ENCODE measurements around the gene TMEM132D. TPM values are rescaled to one million over a fixed set of nuclear protein-coding genes. Genes with fewer than 3 reads are reported as not detected.

Gene TMEM132D
- total and polyA plus RNA-seq, 2 of the 8 experiments (the other 6 are each of a cell fraction or from before 2014, with no cell fraction given): 3.5 to 10.1 TPM

GRCh38 chr12:129145381-129145780, 758.4 kb downstream of the TMEM132D start:
- H3K9ac ChIP-seq (replicated peaks in 1 of 4; ENCODE audit: extremely low read depth in 1 of 4, low read depth in 3 of 4, low read length in 3 of 4): no peak overlapping the region
- H2BK120ac ChIP-seq (replicated peaks; ENCODE audit: low read depth, low read length): no peak overlapping the region
- no peak overlapping the region for H4K8ac ChIP-seq (ENCODE audit: extremely low read depth, insufficient read depth, low read length)
- no peak overlapping the region for H2AK5ac ChIP-seq (ENCODE audit: low read depth, low read length)
- no peaks in the 10 kb centered on the region for H3K79me2 ChIP-seq (ENCODE audit: control insufficient read depth in 1 of 2, insufficient read depth in 2 of 2, low read length in 2 of 2)
- FAIRE-seq (no peak), DNase-seq (ENCODE audit: low read depth in 1 of 2, low spot score in 2 of 2) (no peak)
- no peak overlapping the region for H4K5ac ChIP-seq (ENCODE audit: insufficient read length, low read depth, low read length)
- H3K79me1 ChIP-seq (ENCODE audit: low read depth, low read length): no peaks in the 10 kb centered on the region
- H3K4me2 ChIP-seq (ENCODE audit: insufficient read depth in 1 of 2, low read depth in 2 of 2, low read length in 2 of 2): no peak overlapping the region
- H3K14ac ChIP-seq (ENCODE audit: insufficient read length): no peak overlapping the region
- H3K9me3 ChIP-seq (ENCODE audit: insufficient read depth in 2 of 2, low read depth in 1 of 2, low read length in 1 of 2): no peaks in the 10 kb centered on the region
- CTCF ChIA-PET (ENCODE audit: partially characterized antibody): interaction anchor here (0.6 to 0.9 kb wide), 3 partner anchors 18 to 580 kb away, joined by 3 to 4 read pairs (median 3); no protein-coding TSS in a partner anchor
- H2BK20ac ChIP-seq (ENCODE audit: low read length): no peak overlapping the region
- H3K23ac ChIP-seq (ENCODE audit: insufficient read length): no peak overlapping the region
- H3K27me3 ChIP-seq (replicated peaks in 1 of 4; ENCODE audit: control insufficient read depth in 3 of 4, extremely low read depth in 1 of 4, insufficient read depth in 3 of 4, low read length in 3 of 4): no peaks in the 10 kb centered on the region
- no peak overlapping the region for H2BK12ac ChIP-seq (ENCODE audit: low read depth, low read length)
- H3K36me3 ChIP-seq (ENCODE audit: control insufficient read depth in 2 of 4, insufficient read depth in 4 of 4, low read length in 3 of 4): no peaks in the 10 kb centered on the region
- no peak overlapping the region for H3K18ac ChIP-seq (ENCODE audit: extremely low read depth, low read length)
- H3K56ac ChIP-seq (replicated peaks; ENCODE audit: insufficient read length, low read depth, low read length): no peak overlapping the region
- H3K4me3 ChIP-seq (ENCODE audit: extremely low read depth in 1 of 4, insufficient read depth in 2 of 4, low read depth in 3 of 4, low read length in 4 of 4): no peak overlapping the region
- H3K4me1 ChIP-seq (replicated peaks in 1 of 4; ENCODE audit: control insufficient read depth in 3 of 4, insufficient read depth in 4 of 4, low read length in 3 of 4): peaks cover 0 to 7% (median 2%) of the 10 kb centered on the region in 4 experiments; a peak in 3 of 7 replicates
- H2BK5ac ChIP-seq (ENCODE audit: low read depth, low read length): no peak overlapping the region
- H3K4ac ChIP-seq (replicated peaks; ENCODE audit: insufficient read length, low read depth, low read length): no peak overlapping the region
- no peaks in the 10 kb centered on the region for H4K20me1 ChIP-seq (replicated peaks in 1 of 2; ENCODE audit: control insufficient read depth in 1 of 2, insufficient read depth in 2 of 2, low read length in 2 of 2)
- WGBS, 2 experiments (ENCODE audit: extremely low coverage in 1 of 2, insufficient coverage in 1 of 2, insufficient read length in 1 of 2, insufficient replicate concordance in 2 of 2, low coverage in 1 of 2, low lambda C conversion rate in 2 of 2, missing lambda C conversion rate in 1 of 2): 91% methylated on average over 7 of the region's 7 CpGs; no CpG with 5 or more reads in 1 of the 2 experiments
- H3K27ac ChIP-seq (ENCODE audit: low read depth, low read length): no peak overlapping the region
- no peak overlapping the region for H4K91ac ChIP-seq (replicated peaks; ENCODE audit: insufficient read length, low read length)
- TF ChIP-seq EP300 (IDR thresholded peaks at IDR 0.05; ENCODE audit: borderline replicate concordance in 1 of 2, low read depth in 2 of 2, low read length in 2 of 2) (no peak), SIRT6 (IDR thresholded peaks at IDR 0.05; ENCODE audit: low read length) (no peak), SIX5 (IDR thresholded peaks at IDR 0.05; ENCODE audit: low read depth, low read length) (no peak), EZH2 (IDR thresholded peaks at IDR 0.05; ENCODE audit: low read depth, low read length, severe bottlenecking) (no peak), SIN3A (conservative IDR thresholded peaks at IDR 0.05 in 1 of 2, IDR thresholded peaks at IDR 0.05 in 1 of 2; ENCODE audit: low read depth in 1 of 2, low read length in 2 of 2) (no peak), FOSL1 (IDR thresholded peaks at IDR 0.05; ENCODE audit: insufficient read depth, low read depth, low read length) (no peak)
- peaks cover 2% of the 10 kb centered on the region; the same call in 1 of the 2 replicates for H3K23me2 ChIP-seq (ENCODE audit: low read depth, low read length)
- POLR2A ChIA-PET (ENCODE audit: partially characterized antibody): no interaction called here
- no peak overlapping the region for H2AFZ ChIP-seq (ENCODE audit: low read length)
- no peak overlapping the region for H2BK15ac ChIP-seq (ENCODE audit: low read length)

Measured in H1 (cell line).